WTC11 (cell line): ENCODE measurements around the gene C3orf70.

Experiments used
- NFYB ChIP-seq: sonication (generic); formaldehyde crosslinking; conservative IDR thresholded peaks from 2 replicates; pipeline ENCODE4 v1.8.0; 2022; ENCODE audit warnings: low read depth, missing genetic modification reagents
- TCF7 ChIP-seq: sonication (generic); formaldehyde crosslinking; IDR thresholded peaks from 2 replicates; pipeline ENCODE4 v1.8.0; 2022; ENCODE audit warnings: mild to moderate bottlenecking, low read depth, missing genetic modification reagents, moderate library complexity
- TEAD4 ChIP-seq: sonication (generic); formaldehyde crosslinking; IDR thresholded peaks from 2 replicates; pipeline ENCODE4 v1.8.0; 2022; ENCODE audit warnings: mild to moderate bottlenecking, missing genetic modification reagents
- ZNF121 ChIP-seq: sonication (generic); formaldehyde crosslinking; IDR thresholded peaks from 2 replicates; pipeline ENCODE4 v1.8.0; 2023; ENCODE audit warnings: missing genetic modification reagents
- ZNF263 ChIP-seq: sonication (generic); formaldehyde crosslinking; IDR thresholded peaks from 2 replicates; pipeline ENCODE4 v1.8.1; 2022; ENCODE audit warnings: low read depth, mild to moderate bottlenecking, moderate library complexity, missing genetic modification reagents
- ZNF423 ChIP-seq: fragments of 250-450 bp; sonication (Bioruptor Pico); IDR thresholded peaks from 2 replicates; pipeline ENCODE4 v2.1.2; 2022; ENCODE audit warnings: mild to moderate bottlenecking, moderate library complexity
- TF ChIP-seq, protein P1 (sequence below): fragments of 200-600 bp; IDR thresholded peaks from 2 replicates; pipeline ENCODE4 v1.8.0; 2022; ENCODE audit warnings: antibody characterized with exemption
- TF ChIP-seq, protein P2 (sequence below): sonication (generic); formaldehyde crosslinking; IDR thresholded peaks from 2 replicates; pipeline ENCODE4 v1.8.1; 2023; ENCODE audit warnings: mild to moderate bottlenecking, missing genetic modification reagents, moderate library complexity
- TF ChIP-seq, protein P3 (sequence below): sonication (generic); formaldehyde crosslinking; conservative IDR thresholded peaks from 2 replicates; pipeline ENCODE4 v1.8.1; 2022; ENCODE audit warnings: mild to moderate bottlenecking, missing genetic modification reagents

DNA sequence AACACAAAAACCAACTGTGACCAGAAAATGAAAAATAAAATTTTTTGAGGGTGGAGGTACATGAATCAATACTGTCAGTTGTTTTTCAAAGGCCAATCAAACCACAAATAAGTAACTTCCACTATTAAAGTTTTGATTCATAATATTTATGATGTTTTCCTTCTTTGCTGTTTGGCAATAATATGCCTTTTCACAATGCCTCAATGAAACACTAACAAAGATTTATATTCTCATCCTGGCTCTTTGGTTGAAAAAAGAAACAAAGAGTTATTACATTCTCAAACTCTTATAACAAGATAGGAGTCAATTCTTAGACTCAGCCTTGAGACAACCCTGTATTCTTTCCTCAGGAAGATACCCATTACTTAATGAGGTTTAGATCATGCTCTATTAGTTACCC is 63.1 kb downstream of the C3orf70 start:
- TF ChIP-seq, protein P1, sequence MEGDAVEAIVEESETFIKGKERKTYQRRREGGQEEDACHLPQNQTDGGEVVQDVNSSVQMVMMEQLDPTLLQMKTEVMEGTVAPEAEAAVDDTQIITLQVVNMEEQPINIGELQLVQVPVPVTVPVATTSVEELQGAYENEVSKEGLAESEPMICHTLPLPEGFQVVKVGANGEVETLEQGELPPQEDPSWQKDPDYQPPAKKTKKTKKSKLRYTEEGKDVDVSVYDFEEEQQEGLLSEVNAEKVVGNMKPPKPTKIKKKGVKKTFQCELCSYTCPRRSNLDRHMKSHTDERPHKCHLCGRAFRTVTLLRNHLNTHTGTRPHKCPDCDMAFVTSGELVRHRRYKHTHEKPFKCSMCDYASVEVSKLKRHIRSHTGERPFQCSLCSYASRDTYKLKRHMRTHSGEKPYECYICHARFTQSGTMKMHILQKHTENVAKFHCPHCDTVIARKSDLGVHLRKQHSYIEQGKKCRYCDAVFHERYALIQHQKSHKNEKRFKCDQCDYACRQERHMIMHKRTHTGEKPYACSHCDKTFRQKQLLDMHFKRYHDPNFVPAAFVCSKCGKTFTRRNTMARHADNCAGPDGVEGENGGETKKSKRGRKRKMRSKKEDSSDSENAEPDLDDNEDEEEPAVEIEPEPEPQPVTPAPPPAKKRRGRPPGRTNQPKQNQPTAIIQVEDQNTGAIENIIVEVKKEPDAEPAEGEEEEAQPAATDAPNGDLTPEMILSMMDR, result no peak
- TF ChIP-seq, protein P2, sequence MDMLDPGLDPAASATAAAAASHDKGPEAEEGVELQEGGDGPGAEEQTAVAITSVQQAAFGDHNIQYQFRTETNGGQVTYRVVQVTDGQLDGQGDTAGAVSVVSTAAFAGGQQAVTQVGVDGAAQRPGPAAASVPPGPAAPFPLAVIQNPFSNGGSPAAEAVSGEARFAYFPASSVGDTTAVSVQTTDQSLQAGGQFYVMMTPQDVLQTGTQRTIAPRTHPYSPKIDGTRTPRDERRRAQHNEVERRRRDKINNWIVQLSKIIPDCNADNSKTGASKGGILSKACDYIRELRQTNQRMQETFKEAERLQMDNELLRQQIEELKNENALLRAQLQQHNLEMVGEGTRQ, result no peak
- TF ChIP-seq TEAD4 (CRISPR knock-in tag) (no peak), TCF7 (CRISPR knock-in tag) (no peak), ZNF263 (CRISPR knock-in tag) (no peak), NFYB (CRISPR knock-in tag) (no peak), ZNF423 (CRISPR knock-in tag) (no peak), ZNF121 (CRISPR knock-in tag) (no peak)
- TF ChIP-seq, protein P3, sequence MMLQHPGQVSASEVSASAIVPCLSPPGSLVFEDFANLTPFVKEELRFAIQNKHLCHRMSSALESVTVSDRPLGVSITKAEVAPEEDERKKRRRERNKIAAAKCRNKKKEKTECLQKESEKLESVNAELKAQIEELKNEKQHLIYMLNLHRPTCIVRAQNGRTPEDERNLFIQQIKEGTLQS (CRISPR knock-in tag), result no peak
